CD4-positive, alpha-beta T cell (primary cell): ENCODE results near the gene PPFIBP2. TPM values are rescaled to one million over a fixed set of nuclear protein-coding genes. Genes with fewer than 3 reads are reported as not detected.

Experiments
- ATAC-seq: fragments of 200-7000 bp; cut with Tn5 transposase; one replicate; pipeline ENCODE4 v1.10.0; 2022; ENCODE audit warnings: mild to moderate bottlenecking; ENCODE audit not compliant: poor library complexity
- CTCF ChIA-PET: fragments of 350-600 bp; sonication (Branson Sonifier 250); formaldehyde crosslinking; loops from one replicate; lab custom pipeline; 2021; ENCODE audit warnings: antibody characterized with exemption, inconsistent platforms; lab: Charles Lee
- POLR2A ChIA-PET: fragments of 350-600 bp; sonication (Branson Sonifier 250); formaldehyde crosslinking; loops from one replicate; lab custom pipeline; 2021; ENCODE audit warnings: antibody characterized with exemption, inconsistent platforms; lab: Charles Lee
- DNase-seq, 14 experiments: peaks; one replicate each; pipeline ENCODE4 v3.0.0-alpha.2; 2013 to 2020; ENCODE audit warnings: mixed read lengths in 2 of 14
- H3K27ac ChIP-seq, 2 donors: one replicate each; pipeline versions ENCODE4 v1.5.1 to v1.7.0; 2013; ENCODE audit warnings: low read length in 2 of 2, low read depth in 1 of 2, mild to moderate bottlenecking in 1 of 2
- H3K27me3 ChIP-seq, 2 experiments: 1 replicate in 1 of 2; 2 replicates in 1 of 2; pipeline versions ENCODE4 v1.6.1 to v1.7.0; 2013; ENCODE audit warnings: low read length in 2 of 2, control low read depth in 1 of 2, mild to moderate bottlenecking in 1 of 2, moderate library complexity in 1 of 2; ENCODE audit not compliant: insufficient read depth in 2 of 2, control insufficient read depth in 1 of 2
- H3K36me3 ChIP-seq: one replicate; pipeline ENCODE4 v1.6.1; 2013; ENCODE audit warnings: low read length, control low read depth; ENCODE audit not compliant: insufficient read depth
- H3K4me1 ChIP-seq: one replicate; pipeline ENCODE4 v1.6.1; 2013; ENCODE audit warnings: low read length, control low read depth; ENCODE audit not compliant: insufficient read depth
- H3K4me3 ChIP-seq: one replicate; pipeline ENCODE4 v1.5.1; 2013; ENCODE audit warnings: mild to moderate bottlenecking, low read length, moderate library complexity
- H3K9me3 ChIP-seq, 2 experiments: 1 replicate in 1 of 2; 2 replicates in 1 of 2; pipeline versions ENCODE4 v1.6.1 to v1.7.0; 2013; ENCODE audit warnings: low read length in 2 of 2, mild to moderate bottlenecking in 2 of 2, control low read depth in 1 of 2, moderate library complexity in 1 of 2; ENCODE audit not compliant: control insufficient read depth in 1 of 2, insufficient read depth in 1 of 2
- H3K27ac Mint-ChIP-seq: one replicate; pipeline ENCODE4 v1.8.0; 2020; ENCODE audit warnings: mixed read lengths
- H3K27me3 Mint-ChIP-seq: one replicate; pipeline ENCODE4 v1.8.0; 2021; ENCODE audit warnings: mixed read lengths
- H3K36me3 Mint-ChIP-seq: one replicate; pipeline ENCODE4 v1.8.0; 2021; ENCODE audit warnings: low read depth, mixed read lengths
- H3K4me1 Mint-ChIP-seq: one replicate; pipeline ENCODE4 v1.8.0; 2021; ENCODE audit warnings: low read depth, mixed read lengths
- H3K4me3 Mint-ChIP-seq: one replicate; pipeline ENCODE4 v1.8.0; 2020; ENCODE audit warnings: mild to moderate bottlenecking, mixed read lengths
- H3K9me3 Mint-ChIP-seq: one replicate; pipeline ENCODE4 v1.8.0; 2020; ENCODE audit warnings: mixed read lengths
- CTCF ChIP-seq: fragments of 200-600 bp; IDR thresholded peaks from one replicate; pipeline ENCODE4 v1.8.0; 2022; ENCODE audit warnings: antibody characterized with exemption, mild to moderate bottlenecking
- intact Hi-C, 2 experiments: fragments of 100-400 bp; cut with DNase I in 1 of 2; cut with micrococcal nuclease in 1 of 2; formaldehyde crosslinking; loops; one replicate each; pipeline versions ENCODE4 v1.15.1 to v1.9.0; 2023 to 2025; cut with DNase I, micrococcal nuclease
- total RNA-seq, 174 experiments: library from RNA in 2 of 174; stranded (reverse) in 2 of 174; gene quantifications; one replicate each; pipeline ENCODE4 v1.2.3 and lab custom pipeline; 2021 to 2026

PPFIBP2 gene
- total RNA-seq, 2 experiments from 2014 or later, result 27.0 to 35.9 TPM

- H3K4me1 Mint-ChIP-seq, result no peaks in the 10 kb centered on the region
- no peak overlapping the region for H3K27ac Mint-ChIP-seq
- Histone ChIP-seq H3K27me3 (peaks cover 0 to 1% of the 10 kb centered on the region in 2 experiments), H3K4me1 (no peaks in the 10 kb centered on the region), H3K9me3 (no peaks in the 10 kb centered on the region), H3K27ac (no peak overlapping the region), H3K36me3 (no peaks in the 10 kb centered on the region), H3K4me3 (no peak overlapping the region)
- no peak for TF ChIP-seq CTCF
- no peak overlapping the region for H3K4me3 Mint-ChIP-seq
- ATAC-seq, result no peak
- POLR2A ChIA-PET, result no interaction called here
- DNase-seq, result no peak
- no peaks in the 10 kb centered on the region for H3K36me3 Mint-ChIP-seq
- no peaks in the 10 kb centered on the region for H3K27me3 Mint-ChIP-seq
- intact Hi-C loops, result no loop called here
- no peaks in the 10 kb centered on the region for H3K9me3 Mint-ChIP-seq
- CTCF ChIA-PET, result no interaction called here
Measured at GRCh38 chr11:7488681-7489080, 25.1 kb upstream of the PPFIBP2 start.

- no peak for ATAC-seq
- Histone ChIP-seq H3K4me3 (no peak overlapping the region), H3K27me3 (no peaks in the 10 kb centered on the region), H3K4me1 (no peaks in the 10 kb centered on the region), H3K9me3 (no peaks in the 10 kb centered on the region), H3K36me3 (no peaks in the 10 kb centered on the region), H3K27ac (no peak overlapping the region)
- no peak for TF ChIP-seq CTCF
- H3K4me3 Mint-ChIP-seq, result no peak overlapping the region
- intact Hi-C loops, result no loop called here
- H3K27ac Mint-ChIP-seq, result no peak overlapping the region
- no peaks in the 10 kb centered on the region for H3K27me3 Mint-ChIP-seq
- no peak for DNase-seq
- no peaks in the 10 kb centered on the region for H3K4me1 Mint-ChIP-seq
- no peaks in the 10 kb centered on the region for H3K36me3 Mint-ChIP-seq
- POLR2A ChIA-PET, result no interaction called here
- no peaks in the 10 kb centered on the region for H3K9me3 Mint-ChIP-seq
- CTCF ChIA-PET, result interaction anchor here (1.6 kb wide), 2 partner anchors 10 to 49 kb away, joined by 3 read pairs; no protein-coding TSS in a partner anchor
Measured at GRCh38 chr11:7489376-7489775, 24.4 kb upstream of the PPFIBP2 start.

DNA sequence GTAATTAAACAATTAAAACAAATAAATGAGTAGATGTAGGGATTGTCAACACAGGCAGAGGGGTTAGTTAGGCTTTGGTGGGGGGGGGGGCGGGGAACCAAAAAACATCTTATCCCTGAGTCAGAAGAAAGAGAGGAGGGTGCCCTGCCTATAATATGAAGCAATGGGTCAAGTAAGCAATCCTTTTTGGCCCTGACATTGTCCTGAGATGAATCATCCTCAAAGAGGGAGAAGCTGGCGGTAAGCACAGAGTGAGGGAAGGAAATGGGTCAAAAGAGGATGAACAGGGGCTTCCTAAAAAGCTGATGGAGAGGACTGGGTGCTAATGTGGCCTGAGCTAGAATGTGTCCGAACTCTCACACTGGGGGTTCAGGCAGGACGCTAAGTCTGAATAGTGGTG lies 23.7 kb upstream of the PPFIBP2 start:
- Histone ChIP-seq H3K27me3 (no peaks in the 10 kb centered on the region), H3K4me3 (no peak overlapping the region), H3K36me3 (no peaks in the 10 kb centered on the region), H3K4me1 (no peaks in the 10 kb centered on the region), H3K27ac (no peak overlapping the region), H3K9me3 (no peaks in the 10 kb centered on the region)
- Mint-ChIP-seq H3K36me3 (no peaks in the 10 kb centered on the region), H3K27me3 (no peaks in the 10 kb centered on the region), H3K9me3 (no peaks in the 10 kb centered on the region), H3K4me1 (no peaks in the 10 kb centered on the region), H3K27ac (no peak overlapping the region), H3K4me3 (no peak overlapping the region)
- ChIA-PET POLR2A (no interaction called here), CTCF (interaction anchor here (1.6 kb wide), 2 partner anchors 11 to 48 kb away, joined by 3 read pairs; no protein-coding TSS in a partner anchor)
- ATAC-seq (no peak), DNase-seq (no peak)
- intact Hi-C loops, result no loop called here
- TF ChIP-seq CTCF, result no peak
